Lung (tissue), 12 donors: ENCODE data around the gene CNTRL. TPM values are rescaled to one million over a fixed set of nuclear protein-coding genes. Genes with fewer than 3 reads are reported as not detected.

ENCODE experiments used
- ATAC-seq: fragments of 200-7000 bp; cut with Tn5 transposase; one replicate; pipeline ENCODE4 v1.9.1; 2020; ENCODE audit warnings: moderate number of reproducible peaks; ENCODE audit not compliant: insufficient read depth, low FRiP score
- DNase-seq, 3 donors: peaks; one replicate each; pipeline ENCODE4 v3.0.0-alpha.2; 2013 to 2017
- H3K27ac ChIP-seq, 2 donors: one replicate each; pipeline ENCODE4 v1.5.1; 2013; ENCODE audit warnings: mild to moderate bottlenecking in 2 of 2, moderate library complexity in 2 of 2, control low read depth in 1 of 2, inconsistent platforms in 1 of 2, low read depth in 1 of 2, low read length in 1 of 2
- H3K27me3 ChIP-seq, 3 donors: one replicate each; pipeline ENCODE4 v1.5.1; 2013; ENCODE audit warnings: low read length in 2 of 3; ENCODE audit not compliant: control insufficient read depth in 3 of 3, insufficient read depth in 3 of 3
- H3K36me3 ChIP-seq, 4 donors: one replicate each; pipeline ENCODE4 v1.5.1; 2013; ENCODE audit warnings: low read length in 4 of 4, mild to moderate bottlenecking in 1 of 4, moderate library complexity in 1 of 4; ENCODE audit not compliant: control insufficient read depth in 4 of 4, insufficient read depth in 4 of 4
- H3K4me1 ChIP-seq, 5 donors: one replicate each; pipeline ENCODE4 v1.5.1; 2013; ENCODE audit warnings: low read length in 5 of 5, mild to moderate bottlenecking in 2 of 5, moderate library complexity in 1 of 5; ENCODE audit not compliant: control insufficient read depth in 5 of 5, insufficient read depth in 5 of 5
- H3K4me3 ChIP-seq: one replicate; pipeline ENCODE4 v1.5.1; 2013; ENCODE audit warnings: mild to moderate bottlenecking, control low read depth, moderate library complexity
- H3K9ac ChIP-seq, 2 donors: one replicate each; pipeline ENCODE4 v1.5.1; 2013; ENCODE audit warnings: low read length in 2 of 2, control low read depth in 1 of 2; ENCODE audit not compliant: insufficient read depth in 1 of 2
- H3K9me3 ChIP-seq, 4 donors: one replicate each; pipeline ENCODE4 v1.5.1; 2013; ENCODE audit warnings: low read length in 3 of 4, mild to moderate bottlenecking in 1 of 4, moderate library complexity in 1 of 4; ENCODE audit not compliant: control insufficient read depth in 4 of 4, insufficient read depth in 3 of 4
- WGBS, 2 donors: extraction: QIAGEN DNeasy Blood & Tissue Kit; methylation state at CpG; one replicate each; pipeline ENCODE4 v1.1.7; 2013; 5-methylcytosine and 5-hydroxymethylcytosine counted together
- polyA plus RNA-seq, 2 donors: library from polyadenylated mRNA; stranded (reverse); fragments of 200-250 nt; gene quantifications; one replicate each; pipeline ENCODE4 v1.2.1, GENCODE V29; 2013
- total RNA-seq, 2 donors: library from RNA; depleted of rRNA in 1 of 2; stranded (reverse); fragments of >200 nt in 1 of 2; gene quantifications; one replicate each; pipeline ENCODE4 v1.2.1, GENCODE V29; 2014 to 2021
- TF ChIP-seq, protein P1 (sequence below): IDR thresholded peaks from 2 replicates; pipeline ENCODE4 v1.5.1; 2012; ENCODE audit warnings: mild to moderate bottlenecking; ENCODE audit errors: control extremely low read depth, extremely low read depth
- donor health status: control.
- donor health status: control.
- donor health status: Bipolar disorder and iron deficiency.
- donor health status: healthy.
- donor health status: DM: yes; HTN: yes; CAD: no.

The CNTRL gene
- total and polyA plus RNA-seq, 4 donors = 9.5 to 42.9 (median 18.3) TPM

DNA sequence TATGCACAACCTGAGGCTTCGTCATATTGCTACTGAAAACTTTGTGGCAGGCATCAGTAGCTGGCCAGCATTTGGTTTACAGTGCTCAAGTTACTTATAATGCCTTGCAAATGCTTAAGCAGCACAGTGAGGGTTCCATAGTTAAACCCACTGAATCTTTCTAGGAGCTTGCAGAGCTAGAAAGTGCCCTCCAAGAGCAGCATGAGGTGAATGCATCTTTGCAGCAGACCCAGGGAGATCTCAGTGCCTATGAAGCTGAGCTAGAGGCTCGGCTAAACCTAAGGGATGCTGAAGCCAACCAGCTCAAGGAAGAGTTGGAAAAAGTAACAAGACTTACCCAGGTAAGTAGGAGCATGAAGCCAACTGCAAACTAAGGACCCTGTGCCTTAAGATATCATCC, 60.9 kb downstream of the CNTRL start:
- 96% methylated on average over 2 of the region's 2 CpGs for WGBS, 2 donors
- TF ChIP-seq, protein P1, sequence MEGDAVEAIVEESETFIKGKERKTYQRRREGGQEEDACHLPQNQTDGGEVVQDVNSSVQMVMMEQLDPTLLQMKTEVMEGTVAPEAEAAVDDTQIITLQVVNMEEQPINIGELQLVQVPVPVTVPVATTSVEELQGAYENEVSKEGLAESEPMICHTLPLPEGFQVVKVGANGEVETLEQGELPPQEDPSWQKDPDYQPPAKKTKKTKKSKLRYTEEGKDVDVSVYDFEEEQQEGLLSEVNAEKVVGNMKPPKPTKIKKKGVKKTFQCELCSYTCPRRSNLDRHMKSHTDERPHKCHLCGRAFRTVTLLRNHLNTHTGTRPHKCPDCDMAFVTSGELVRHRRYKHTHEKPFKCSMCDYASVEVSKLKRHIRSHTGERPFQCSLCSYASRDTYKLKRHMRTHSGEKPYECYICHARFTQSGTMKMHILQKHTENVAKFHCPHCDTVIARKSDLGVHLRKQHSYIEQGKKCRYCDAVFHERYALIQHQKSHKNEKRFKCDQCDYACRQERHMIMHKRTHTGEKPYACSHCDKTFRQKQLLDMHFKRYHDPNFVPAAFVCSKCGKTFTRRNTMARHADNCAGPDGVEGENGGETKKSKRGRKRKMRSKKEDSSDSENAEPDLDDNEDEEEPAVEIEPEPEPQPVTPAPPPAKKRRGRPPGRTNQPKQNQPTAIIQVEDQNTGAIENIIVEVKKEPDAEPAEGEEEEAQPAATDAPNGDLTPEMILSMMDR = no peak

DNA sequence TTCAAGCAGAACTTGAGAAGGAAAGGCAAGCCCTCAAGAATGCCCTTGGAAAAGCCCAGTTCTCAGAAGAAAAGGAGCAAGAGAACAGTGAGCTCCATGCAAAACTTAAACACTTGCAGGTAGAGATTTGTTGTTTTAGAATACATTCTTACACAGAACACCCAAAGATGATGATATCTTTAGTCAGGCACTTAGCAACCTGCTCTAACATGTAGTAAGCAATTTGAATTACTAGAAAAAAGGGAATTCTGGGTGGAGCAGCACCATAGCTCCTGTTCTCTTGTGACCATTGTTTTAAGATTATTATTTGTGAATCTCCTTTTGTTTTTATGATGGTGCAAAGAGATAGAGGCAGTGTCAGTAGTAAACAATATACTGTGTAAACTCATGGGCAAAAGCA, 63.8 kb downstream of the CNTRL start:
- peaks cover 10 to 41% (median 30%) of the 10 kb centered on the region in 4 donors for H3K36me3 ChIP-seq
- H3K9me3 ChIP-seq = no peaks in the 10 kb centered on the region
- H3K27ac ChIP-seq = no peak overlapping the region
- ATAC-seq (no peak), DNase-seq (no peak)
- H3K27me3 ChIP-seq = no peaks in the 10 kb centered on the region
- H3K4me1 ChIP-seq = no peaks in the 10 kb centered on the region
- no peak overlapping the region for H3K4me3 ChIP-seq
- no peak overlapping the region for H3K9ac ChIP-seq
- TF ChIP-seq, protein P1 = no peak

More for the DNA sequence above, 60.9 kb downstream of the CNTRL start:
- Histone ChIP-seq H3K9me3 (no peaks in the 10 kb centered on the region), H3K4me1 (peaks cover 0 to 3% (median 0%) of the 10 kb centered on the region in 5 donors), H3K4me3 (no peak overlapping the region), H3K27ac (no peak overlapping the region), H3K36me3 (peaks cover 2 to 24% (median 10%) of the 10 kb centered on the region in 4 donors), H3K9ac (no peak overlapping the region), H3K27me3 (no peaks in the 10 kb centered on the region)
- no peak for ATAC-seq
- no peak for DNase-seq

DNA sequence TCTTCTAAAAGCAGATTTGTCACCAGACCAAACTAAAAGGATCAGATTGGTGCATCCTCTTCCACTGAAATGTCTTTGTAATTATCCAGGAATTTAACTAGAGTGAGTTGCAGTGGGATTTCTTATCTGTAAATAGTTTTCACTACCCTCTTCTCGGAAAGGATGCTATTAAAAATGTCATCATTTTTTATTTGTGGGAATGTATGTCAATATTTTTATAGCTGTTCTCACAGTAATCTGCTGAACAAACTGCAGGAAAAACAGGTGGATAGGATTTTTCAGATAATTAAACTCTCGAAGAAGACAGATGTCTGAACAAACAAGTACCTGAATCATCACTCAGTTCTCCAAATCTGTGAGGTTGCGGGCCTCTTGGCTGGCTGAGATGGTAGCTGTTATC, 64.2 kb downstream of the CNTRL start:
- 90 to 92% methylated on average over 3 of the region's 3 CpGs for WGBS, 2 donors
- H3K36me3 ChIP-seq = peaks cover 12 to 42% (median 32%) of the 10 kb centered on the region in 4 donors
- no peak overlapping the region for H3K9ac ChIP-seq
- ATAC-seq (no peak), DNase-seq (no peak)
- TF ChIP-seq, protein P1 = no peak
- no peak overlapping the region for H3K4me3 ChIP-seq
- no peaks in the 10 kb centered on the region for H3K4me1 ChIP-seq
- no peaks in the 10 kb centered on the region for H3K9me3 ChIP-seq
- H3K27me3 ChIP-seq = no peaks in the 10 kb centered on the region
- no peak overlapping the region for H3K27ac ChIP-seq

GRCh38 chr9:121140162-121140561, 65.4 kb downstream of the CNTRL start:
- no peaks in the 10 kb centered on the region for H3K4me1 ChIP-seq
- DNase-seq = no peak
- peaks cover 18 to 52% (median 39%) of the 10 kb centered on the region in 4 donors for H3K36me3 ChIP-seq
- no peak for ATAC-seq
- no peaks in the 10 kb centered on the region for H3K27me3 ChIP-seq
- H3K9me3 ChIP-seq = no peaks in the 10 kb centered on the region
- H3K27ac ChIP-seq = no peak overlapping the region
- WGBS, 2 donors = 95% methylated on average over 1 of the region's 1 CpG
- H3K9ac ChIP-seq = no peak overlapping the region
- TF ChIP-seq, protein P1 = no peak
- H3K4me3 ChIP-seq = no peak overlapping the region
